Kidney epithelial cell (primary cell): ENCODE measurements around the gene ABCA13. TPM values are rescaled to one million over a fixed set of nuclear protein-coding genes. Genes with fewer than 3 reads are reported as not detected.

ENCODE experiments used
- DNase-seq: peaks from one replicate; pipeline ENCODE4 v3.0.0-alpha.2; 2010; ENCODE audit warnings: low read depth
- H3K27me3 ChIP-seq: 2 replicates; pipeline ENCODE4 v1.6.0; 2011; ENCODE audit warnings: low read length; ENCODE audit not compliant: control insufficient read depth, insufficient read depth
- H3K36me3 ChIP-seq: 2 replicates; pipeline ENCODE4 v1.5.1; 2011; ENCODE audit warnings: low read length; ENCODE audit not compliant: control insufficient read depth, insufficient read depth
- H3K4me3 ChIP-seq: 2 replicates; pipeline ENCODE4 v1.5.1; 2011; ENCODE audit warnings: low read depth, mild to moderate bottlenecking, control low read depth, low read length
- CTCF ChIP-seq: IDR thresholded peaks from 2 replicates; pipeline ENCODE4 v1.5.1; 2011; ENCODE audit warnings: mild to moderate bottlenecking, moderate library complexity, low read length, control low read depth, inconsistent platforms; ENCODE audit not compliant: insufficient read depth, poor library complexity, severe bottlenecking
- total RNA-seq: library from RNA; depleted of rRNA; stranded (reverse); fragments of >200 nt; gene quantifications from 2 replicates; pipeline ENCODE4 v1.2.3, GENCODE V29; 2015

Gene ABCA13
- total RNA-seq, 1 donor from 2014 or later: 0.71 TPM

GRCh38 chr7:48411619-48412018 is 240.4 kb downstream of the ABCA13 start:
- Histone ChIP-seq H3K4me3 (no peak overlapping the region), H3K36me3 (no peaks in the 10 kb centered on the region), H3K27me3 (no peaks in the 10 kb centered on the region)
- no peak for DNase-seq
- no peak for TF ChIP-seq CTCF

GRCh38 chr7:48414011-48414732 is 242.9 kb downstream of the ABCA13 start:
- no peak for TF ChIP-seq CTCF
- no peaks in the 10 kb centered on the region for H3K27me3 ChIP-seq
- H3K4me3 ChIP-seq: no peak overlapping the region
- DNase-seq: no peak
- H3K36me3 ChIP-seq: no peaks in the 10 kb centered on the region

GRCh38 chr7:48416327-48416908 is 245.2 kb downstream of the ABCA13 start:
- no peak overlapping the region for H3K4me3 ChIP-seq
- no peak for DNase-seq
- no peaks in the 10 kb centered on the region for H3K36me3 ChIP-seq
- no peak for TF ChIP-seq CTCF
- no peaks in the 10 kb centered on the region for H3K27me3 ChIP-seq

GRCh38 chr7:48419401-48419800 is 248.1 kb downstream of the ABCA13 start:
- Histone ChIP-seq H3K27me3 (no peaks in the 10 kb centered on the region), H3K36me3 (no peaks in the 10 kb centered on the region), H3K4me3 (no peak overlapping the region)
- TF ChIP-seq CTCF: no peak
- DNase-seq: no peak

- H3K27me3 ChIP-seq: no peaks in the 10 kb centered on the region
- H3K4me3 ChIP-seq: no peak overlapping the region
- no peaks in the 10 kb centered on the region for H3K36me3 ChIP-seq
- DNase-seq: no peak
- TF ChIP-seq CTCF: no peak
These were observed 248.9 kb downstream of the ABCA13 start for GRCh38 chr7:48420206-48420605.

GRCh38 chr7:48421357-48421756 is 250.1 kb downstream of the ABCA13 start:
- DNase-seq: peak; percentile 48
- TF ChIP-seq CTCF: peak; percentile 11

More at GRCh38 chr7:48421357-48421756, 250.1 kb downstream of the ABCA13 start:
- Histone ChIP-seq H3K27me3 (no peaks in the 10 kb centered on the region), H3K36me3 (no peaks in the 10 kb centered on the region), H3K4me3 (no peak overlapping the region)
